Activated T-cell treated with anti-CD3 and anti-CD28 coated beads, Interleukin-2, amount 50 U/mL, for 24 hours (primary cell): Measurements from ENCODE around the gene ABCA13.

Experiments
- DNase-seq: peaks from one replicate; pipeline ENCODE4 v3.0.0-alpha.2; 2020
- H3K27ac Mint-ChIP-seq: 2 replicates; pipeline ENCODE4 v1.8.0; 2020; ENCODE audit warnings: mild to moderate bottlenecking, mixed read lengths
- H3K27me3 Mint-ChIP-seq: 2 replicates; pipeline ENCODE4 v1.8.0; 2020; ENCODE audit warnings: mixed read lengths
- H3K36me3 Mint-ChIP-seq: 2 replicates; pipeline ENCODE4 v1.8.0; 2020; ENCODE audit warnings: low read depth, mixed read lengths
- H3K4me1 Mint-ChIP-seq: 2 replicates; pipeline ENCODE4 v1.8.0; 2020; ENCODE audit warnings: low read depth, mixed read lengths
- H3K4me3 Mint-ChIP-seq: 2 replicates; pipeline ENCODE4 v1.8.0; 2020; ENCODE audit warnings: mild to moderate bottlenecking, moderate library complexity, mixed read lengths
- H3K9me3 Mint-ChIP-seq: 2 replicates; pipeline ENCODE4 v1.8.0; 2020; ENCODE audit warnings: mixed read lengths

The ABCA13 gene

DNA sequence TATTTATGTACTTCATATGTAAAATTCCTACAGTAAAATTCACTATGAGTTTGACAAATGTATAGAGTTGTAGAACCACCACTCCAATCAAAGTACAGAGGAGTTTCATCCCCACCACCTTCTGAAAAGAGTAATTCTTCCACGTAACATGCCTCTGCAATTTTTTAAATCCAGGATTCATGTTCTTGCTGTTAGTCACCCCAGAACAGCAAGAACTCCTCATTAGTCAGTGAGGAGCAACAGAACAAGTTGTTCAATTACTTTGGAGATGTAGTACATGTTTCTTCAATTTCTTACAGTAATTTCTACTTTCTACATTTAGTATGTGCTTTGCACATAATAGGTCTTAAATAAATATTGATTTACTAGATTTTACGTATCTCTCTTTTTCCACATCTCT is 248.1 kb downstream of the ABCA13 start:
- no peaks in the 10 kb centered on the region for H3K9me3 Mint-ChIP-seq
- H3K27ac Mint-ChIP-seq = no peak overlapping the region
- no peaks in the 10 kb centered on the region for H3K4me1 Mint-ChIP-seq
- no peak for DNase-seq
- no peaks in the 10 kb centered on the region for H3K27me3 Mint-ChIP-seq
- no peak overlapping the region for H3K4me3 Mint-ChIP-seq
- H3K36me3 Mint-ChIP-seq = no peaks in the 10 kb centered on the region

DNA sequence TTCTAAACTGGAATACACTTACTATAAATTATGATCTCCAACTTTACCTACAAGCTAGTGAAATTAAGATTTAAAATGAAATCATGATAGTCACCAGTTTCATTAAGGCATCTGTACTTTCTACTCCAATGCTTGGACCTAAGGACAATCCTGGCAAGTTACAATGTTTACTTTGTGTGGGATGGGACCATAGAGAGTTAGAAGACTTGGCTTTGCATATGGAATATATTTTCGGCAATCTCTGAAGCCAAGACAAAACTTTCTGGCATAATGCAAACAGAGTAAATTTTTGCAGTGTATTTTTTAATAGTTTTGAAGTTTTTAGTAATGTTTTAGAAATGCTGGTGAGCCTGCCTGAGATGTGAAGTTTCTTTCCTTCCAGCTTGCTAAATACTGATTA is 248.9 kb downstream of the ABCA13 start:
- no peaks in the 10 kb centered on the region for H3K9me3 Mint-ChIP-seq

DNA sequence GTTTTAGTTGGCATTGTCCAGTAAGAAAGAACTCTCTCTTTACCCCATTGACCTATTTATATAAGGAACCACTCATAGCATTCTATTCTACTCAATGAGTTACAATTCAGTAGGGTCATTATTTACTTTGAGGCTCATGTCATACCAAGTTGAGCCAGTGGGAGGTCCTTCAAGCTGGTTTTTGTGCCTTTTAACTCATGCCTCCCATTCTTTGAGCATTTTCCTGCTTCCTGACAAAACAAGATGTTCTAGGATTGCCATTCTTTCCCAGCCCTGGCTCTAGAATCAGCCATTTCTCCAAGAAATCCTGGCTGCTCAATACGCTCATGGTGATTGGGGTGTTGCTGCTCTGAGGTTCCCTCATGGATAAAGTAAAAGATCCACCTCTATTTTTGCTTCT is 250.1 kb downstream of the ABCA13 start:
- no peaks in the 10 kb centered on the region for H3K36me3 Mint-ChIP-seq
- no peaks in the 10 kb centered on the region for H3K9me3 Mint-ChIP-seq
- H3K4me1 Mint-ChIP-seq = no peaks in the 10 kb centered on the region
- H3K4me3 Mint-ChIP-seq = no peak overlapping the region
- no peak for DNase-seq
- no peak overlapping the region for H3K27ac Mint-ChIP-seq
- no peaks in the 10 kb centered on the region for H3K27me3 Mint-ChIP-seq

More for the DNA sequence above, 248.9 kb downstream of the ABCA13 start:
- no peak for DNase-seq
- Mint-ChIP-seq H3K36me3 (no peaks in the 10 kb centered on the region), H3K4me1 (no peaks in the 10 kb centered on the region), H3K27ac (no peak overlapping the region), H3K27me3 (no peaks in the 10 kb centered on the region), H3K4me3 (no peak overlapping the region)

DNA sequence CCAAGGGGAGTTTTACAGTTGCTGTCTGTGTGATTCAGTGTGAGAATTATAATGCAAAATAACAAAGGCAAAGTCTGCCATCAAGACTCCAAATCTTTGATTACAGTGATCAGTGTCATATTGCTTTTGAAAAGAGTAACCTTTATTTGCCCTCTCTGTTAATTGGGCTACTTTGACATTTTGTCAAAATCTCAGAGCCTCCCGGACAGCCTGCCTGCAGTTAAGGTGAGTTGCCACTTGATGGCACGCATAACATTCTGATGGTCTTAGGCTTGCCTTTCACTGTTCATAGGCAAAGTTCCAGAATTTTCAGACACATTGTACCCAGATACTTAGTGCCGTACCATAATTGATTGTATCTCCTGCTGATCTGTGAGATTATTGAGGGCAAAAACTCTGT is 253.5 kb downstream of the ABCA13 start:
- no peaks in the 10 kb centered on the region for H3K36me3 Mint-ChIP-seq
- no peak overlapping the region for H3K4me3 Mint-ChIP-seq
- no peak for DNase-seq
- H3K27me3 Mint-ChIP-seq = no peaks in the 10 kb centered on the region
- H3K4me1 Mint-ChIP-seq = no peaks in the 10 kb centered on the region
- H3K9me3 Mint-ChIP-seq = no peaks in the 10 kb centered on the region
- H3K27ac Mint-ChIP-seq = no peak overlapping the region

DNA sequence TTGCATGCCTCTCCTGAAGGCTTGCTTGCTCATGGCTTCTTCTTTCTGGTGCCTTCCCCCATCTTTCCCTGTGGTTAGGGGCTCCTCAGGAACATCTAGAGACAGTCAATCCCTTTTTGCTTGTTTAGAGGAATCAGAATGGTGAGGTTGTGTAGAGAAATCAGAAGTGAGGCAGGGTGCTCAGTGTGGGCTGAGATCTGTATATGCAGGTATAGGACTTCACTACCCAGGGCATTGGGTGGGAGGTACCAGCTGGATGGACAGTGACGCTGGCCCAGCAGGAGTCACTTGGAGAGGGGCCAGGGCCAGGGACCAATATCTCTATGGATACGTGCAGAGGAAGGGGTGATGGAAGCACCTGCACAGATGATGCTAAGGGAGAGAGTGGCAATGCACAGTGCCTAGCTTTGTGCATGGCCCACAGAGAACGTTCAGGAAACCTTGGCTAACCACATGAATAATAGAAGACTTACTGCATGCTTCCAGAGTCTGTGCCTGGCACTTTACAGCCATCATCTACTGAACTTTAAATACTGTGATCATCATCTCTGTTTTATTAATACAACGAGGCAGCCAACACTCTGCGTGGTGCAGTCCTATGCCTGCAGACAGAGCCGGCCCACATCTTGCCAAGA is 255.2 kb downstream of the ABCA13 start:
- no peaks in the 10 kb centered on the region for H3K4me1 Mint-ChIP-seq
- no peak overlapping the region for H3K4me3 Mint-ChIP-seq
- no peak overlapping the region for H3K27ac Mint-ChIP-seq
- no peaks in the 10 kb centered on the region for H3K9me3 Mint-ChIP-seq
- H3K36me3 Mint-ChIP-seq = no peaks in the 10 kb centered on the region
- no peak for DNase-seq
- no peaks in the 10 kb centered on the region for H3K27me3 Mint-ChIP-seq

DNA sequence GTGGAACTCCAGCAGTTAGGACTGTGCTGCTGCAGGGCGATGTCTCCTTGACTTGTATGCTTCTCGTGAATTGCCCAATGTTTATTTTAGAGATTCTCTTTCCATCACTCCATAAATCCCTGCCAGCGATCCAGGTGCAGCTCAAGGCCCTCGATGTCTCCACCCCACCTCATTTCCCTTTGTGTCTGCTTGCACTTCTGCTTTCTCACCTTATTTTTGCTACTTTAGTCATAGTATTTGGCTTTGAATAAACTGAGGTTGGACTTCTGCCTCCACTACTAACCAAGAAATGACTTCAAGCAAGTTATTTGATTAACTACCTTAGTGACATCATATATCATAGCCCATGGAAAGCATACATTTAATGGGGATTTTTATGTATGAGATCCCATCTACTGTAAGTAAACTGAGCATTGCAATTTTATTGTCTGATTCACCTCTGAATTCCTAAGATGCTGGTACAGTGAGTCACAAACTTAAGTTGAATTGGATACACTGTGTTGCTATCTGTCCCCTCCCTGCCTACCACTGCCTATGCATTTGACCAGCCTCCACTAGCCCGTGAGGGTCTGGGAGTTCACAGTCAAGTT is 255.8 kb downstream of the ABCA13 start:
- Mint-ChIP-seq H3K4me3 (no peak overlapping the region), H3K27ac (no peak overlapping the region), H3K36me3 (no peaks in the 10 kb centered on the region), H3K27me3 (no peaks in the 10 kb centered on the region), H3K9me3 (no peaks in the 10 kb centered on the region), H3K4me1 (no peaks in the 10 kb centered on the region)
- DNase-seq = no peak

DNA sequence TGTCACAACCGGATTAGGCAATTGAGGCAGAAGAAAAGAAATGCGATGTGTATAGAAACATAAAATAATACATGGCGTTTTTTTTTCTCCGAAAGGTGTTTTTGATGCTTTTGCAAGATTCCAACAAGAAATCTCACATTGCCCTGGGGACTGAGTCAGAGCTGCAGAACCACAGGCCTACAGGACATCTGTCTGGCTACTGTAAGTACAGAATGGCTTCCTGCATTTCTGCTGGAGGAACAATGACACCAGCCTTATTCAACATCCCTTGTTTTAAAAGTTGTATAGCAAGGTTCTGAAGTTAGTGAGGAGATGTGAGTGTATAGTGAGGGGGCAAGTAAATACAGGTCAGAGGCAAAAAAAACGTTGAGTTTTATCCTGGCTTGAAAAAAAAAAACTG is 256.4 kb downstream of the ABCA13 start:
- no peak for DNase-seq
- H3K9me3 Mint-ChIP-seq = no peaks in the 10 kb centered on the region
- H3K27me3 Mint-ChIP-seq = no peaks in the 10 kb centered on the region
- no peak overlapping the region for H3K27ac Mint-ChIP-seq
- H3K4me1 Mint-ChIP-seq = no peaks in the 10 kb centered on the region
- H3K4me3 Mint-ChIP-seq = no peak overlapping the region
- no peaks in the 10 kb centered on the region for H3K36me3 Mint-ChIP-seq

DNA sequence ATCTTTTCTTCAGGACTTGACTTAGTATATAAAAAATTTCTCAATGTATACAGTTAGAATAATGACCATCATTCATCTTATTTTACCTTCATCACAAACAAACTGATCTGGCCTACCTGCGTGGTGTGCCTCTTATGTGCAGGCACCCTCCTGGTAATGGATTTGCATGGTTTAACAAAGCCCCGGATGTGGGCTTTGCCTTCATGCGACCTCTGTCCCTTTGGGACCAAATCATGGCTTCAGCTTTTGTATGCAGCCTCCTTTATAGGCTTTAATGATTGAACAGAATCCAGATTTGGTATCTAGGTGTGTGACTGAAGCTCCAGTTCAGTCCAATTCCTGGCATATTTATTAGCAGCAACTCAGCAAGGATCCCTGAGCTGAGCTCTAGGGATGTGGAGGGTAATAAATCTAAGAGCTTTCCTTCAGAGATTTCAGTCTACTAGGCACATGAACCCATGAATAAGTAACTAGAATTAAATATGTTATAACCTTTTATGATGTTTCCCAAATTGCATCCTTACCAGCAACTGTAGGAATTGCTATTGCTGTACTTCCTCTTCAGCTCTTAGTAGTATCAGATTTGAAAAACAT is 256.9 kb downstream of the ABCA13 start:
- Mint-ChIP-seq H3K9me3 (no peaks in the 10 kb centered on the region), H3K4me3 (no peak overlapping the region), H3K4me1 (no peaks in the 10 kb centered on the region), H3K36me3 (no peaks in the 10 kb centered on the region), H3K27ac (no peak overlapping the region), H3K27me3 (no peaks in the 10 kb centered on the region)
- DNase-seq = no peak

DNA sequence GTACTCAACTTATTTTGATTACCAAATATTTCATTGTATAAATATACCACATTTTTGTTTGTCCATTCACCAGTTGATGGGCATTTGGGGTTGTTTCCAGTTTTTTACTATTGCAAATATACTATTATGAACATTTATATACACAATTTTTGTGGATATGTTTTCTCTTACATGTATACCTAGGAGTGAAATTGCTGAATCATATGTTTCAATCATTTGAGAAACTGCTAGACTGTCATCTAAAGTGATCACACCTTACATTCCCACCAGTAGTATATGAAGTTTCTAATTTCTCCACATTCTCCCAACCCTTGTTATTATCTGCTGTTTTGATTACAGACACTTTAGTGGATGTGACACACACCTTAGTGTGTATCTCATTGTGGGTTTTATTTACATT is 257.9 kb downstream of the ABCA13 start:
- no peak overlapping the region for H3K4me3 Mint-ChIP-seq
- DNase-seq = no peak
- H3K4me1 Mint-ChIP-seq = no peaks in the 10 kb centered on the region
- no peaks in the 10 kb centered on the region for H3K27me3 Mint-ChIP-seq
- H3K36me3 Mint-ChIP-seq = no peaks in the 10 kb centered on the region
- H3K27ac Mint-ChIP-seq = no peak overlapping the region
- no peaks in the 10 kb centered on the region for H3K9me3 Mint-ChIP-seq

DNA sequence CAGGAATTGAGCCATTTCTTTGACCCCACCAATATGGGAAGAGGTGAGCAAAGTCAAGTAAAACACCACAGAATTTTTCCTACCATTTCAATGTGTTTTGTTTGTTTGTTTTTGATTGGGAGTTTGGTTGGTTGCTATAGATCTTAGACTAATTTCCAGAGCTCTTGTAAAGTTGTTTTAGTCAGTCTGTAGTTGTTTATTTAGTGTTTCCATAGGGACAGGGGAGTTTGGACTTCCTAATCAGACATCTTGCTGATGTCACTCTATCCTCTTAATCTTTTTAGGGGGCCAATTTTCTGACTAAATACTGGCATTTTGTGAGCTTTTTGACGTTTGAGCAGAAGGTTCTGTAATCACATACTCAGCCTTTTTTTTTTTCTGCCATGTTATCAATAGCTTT is 266.9 kb downstream of the ABCA13 start:
- no peaks in the 10 kb centered on the region for H3K27me3 Mint-ChIP-seq
- no peaks in the 10 kb centered on the region for H3K4me1 Mint-ChIP-seq
- DNase-seq = no peak
- peaks cover under 1% of the 10 kb centered on the region for H3K9me3 Mint-ChIP-seq
- no peak overlapping the region for H3K4me3 Mint-ChIP-seq
- H3K36me3 Mint-ChIP-seq = no peaks in the 10 kb centered on the region
- no peak overlapping the region for H3K27ac Mint-ChIP-seq

DNA sequence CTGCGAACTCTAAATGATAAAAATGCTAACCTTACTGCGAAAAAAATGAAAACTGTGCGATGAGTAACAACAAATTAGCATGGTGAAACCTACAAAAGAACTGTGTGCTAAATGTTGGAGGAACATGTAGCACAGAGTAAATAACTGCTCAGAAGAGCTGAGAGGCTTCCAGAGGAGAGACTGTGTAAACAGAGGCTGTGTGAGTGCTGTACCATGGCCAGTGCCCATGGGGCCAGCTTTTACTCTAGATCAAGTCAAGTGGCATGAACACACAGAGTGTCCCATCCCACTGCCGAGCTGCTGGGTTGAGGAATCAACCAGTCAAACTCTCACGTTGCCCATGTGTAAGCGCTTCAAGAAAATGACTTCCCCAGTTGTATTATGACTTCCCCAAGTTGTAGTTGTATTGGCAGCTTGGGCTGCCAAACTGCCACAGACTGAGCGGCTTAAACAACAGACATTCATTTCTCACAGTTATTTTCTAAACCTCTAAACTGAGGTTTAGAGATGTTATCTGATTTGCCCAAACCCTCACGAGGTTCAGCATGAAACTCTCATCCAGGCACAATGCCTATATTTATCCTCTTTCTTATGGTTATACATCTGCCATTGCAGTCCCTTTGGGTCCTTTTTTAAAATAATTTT is 270.7 kb downstream of the ABCA13 start:
- H3K27me3 Mint-ChIP-seq = no peaks in the 10 kb centered on the region
- H3K27ac Mint-ChIP-seq = no peak overlapping the region
- no peaks in the 10 kb centered on the region for H3K4me1 Mint-ChIP-seq
- DNase-seq = no peak
- no peak overlapping the region for H3K4me3 Mint-ChIP-seq
- no peaks in the 10 kb centered on the region for H3K36me3 Mint-ChIP-seq
- peaks cover 13% of the 10 kb centered on the region for H3K9me3 Mint-ChIP-seq

DNA sequence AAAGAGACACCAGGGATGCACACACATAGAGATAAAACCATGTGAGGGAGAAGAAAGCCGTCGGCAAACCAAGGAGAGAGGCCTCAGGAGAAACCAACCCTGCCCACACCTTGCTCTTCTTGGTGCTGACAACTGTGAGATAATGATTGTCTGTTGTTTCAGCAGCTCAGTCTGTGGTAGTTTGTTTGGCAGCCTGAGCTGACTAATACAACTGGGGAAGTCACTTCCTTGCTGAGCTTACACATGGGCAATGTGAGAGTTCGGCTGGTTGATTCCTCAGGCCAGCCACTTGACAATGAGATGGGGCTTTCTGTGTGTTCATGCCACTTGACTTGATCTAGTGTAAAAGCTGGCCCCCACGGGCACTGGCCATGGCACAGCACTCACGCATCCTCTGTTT is 271.8 kb downstream of the ABCA13 start:
- no peaks in the 10 kb centered on the region for H3K36me3 Mint-ChIP-seq
- H3K9me3 Mint-ChIP-seq = peaks cover 13% of the 10 kb centered on the region
- H3K4me1 Mint-ChIP-seq = no peaks in the 10 kb centered on the region
- DNase-seq = no peak
- no peak overlapping the region for H3K27ac Mint-ChIP-seq
- no peaks in the 10 kb centered on the region for H3K27me3 Mint-ChIP-seq
- H3K4me3 Mint-ChIP-seq = no peak overlapping the region

DNA sequence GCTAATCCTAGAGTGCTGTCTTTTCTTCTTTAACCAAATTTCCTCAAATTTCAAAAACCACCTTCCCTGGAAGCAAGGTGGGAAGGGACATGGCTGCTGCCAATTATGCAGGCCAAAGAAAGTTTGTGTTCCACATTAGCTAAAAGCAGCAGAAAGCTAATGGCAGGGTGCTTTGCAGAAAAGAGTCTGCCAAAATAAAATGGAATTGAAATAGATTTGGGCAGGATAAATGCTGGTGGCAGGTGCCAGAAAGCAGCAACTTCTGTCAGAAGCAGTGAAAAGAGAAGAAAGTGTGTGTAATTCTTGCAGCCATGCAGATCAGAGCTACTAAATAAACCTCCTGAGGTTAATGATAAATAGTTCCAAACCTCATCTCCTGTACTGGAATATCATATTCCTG is 275.5 kb downstream of the ABCA13 start:
- no peaks in the 10 kb centered on the region for H3K36me3 Mint-ChIP-seq
- no peaks in the 10 kb centered on the region for H3K4me1 Mint-ChIP-seq
- no peak overlapping the region for H3K27ac Mint-ChIP-seq
- DNase-seq = no peak
- peaks cover 13% of the 10 kb centered on the region for H3K9me3 Mint-ChIP-seq
- H3K27me3 Mint-ChIP-seq = no peaks in the 10 kb centered on the region
- H3K4me3 Mint-ChIP-seq = no peak overlapping the region

DNA sequence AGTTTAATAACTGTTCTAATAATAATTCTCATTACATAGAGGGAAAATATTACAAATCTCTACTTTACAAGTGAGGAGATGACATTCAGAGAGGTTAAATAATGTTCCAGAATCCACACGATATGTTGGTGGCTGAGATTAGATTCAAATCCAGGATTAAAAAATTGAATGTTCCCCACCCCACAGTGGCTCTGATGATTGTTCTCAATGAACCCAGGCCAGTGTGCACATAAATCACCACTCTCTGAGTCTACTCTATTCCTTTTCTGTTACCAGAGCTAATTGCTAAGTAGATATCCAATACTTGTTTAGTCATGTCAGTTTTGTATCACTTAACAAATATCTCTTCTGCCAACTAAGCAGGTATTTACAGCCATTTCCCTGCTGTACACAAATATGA is 281.0 kb downstream of the ABCA13 start:
- no peaks in the 10 kb centered on the region for H3K4me1 Mint-ChIP-seq

DNA sequence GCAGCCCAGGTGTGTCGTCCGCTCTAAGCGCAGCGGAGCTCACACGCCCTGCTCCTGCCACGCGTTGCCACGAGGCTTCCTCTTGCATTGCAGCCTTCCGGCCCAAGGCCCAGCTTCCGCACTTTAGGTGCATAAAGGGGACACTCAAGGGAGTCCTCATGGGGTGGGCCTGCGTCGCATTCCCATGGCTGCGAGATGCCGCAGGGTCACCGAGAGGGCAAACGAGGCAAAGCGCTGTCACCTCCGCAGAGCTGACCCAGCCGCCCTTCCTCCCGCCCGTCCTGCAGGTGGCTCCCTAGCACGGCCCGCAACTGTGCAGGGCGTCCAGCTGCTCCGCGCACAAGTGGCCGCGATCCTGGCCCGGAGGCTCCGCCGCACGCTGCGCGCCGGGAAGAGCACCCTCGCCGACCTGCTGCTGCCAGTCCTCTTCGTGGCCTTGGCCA is 283.5 kb downstream of the ABCA13 start:
- Mint-ChIP-seq H3K27ac (no peak overlapping the region), H3K9me3 (no peaks in the 10 kb centered on the region), H3K4me1 (no peaks in the 10 kb centered on the region), H3K36me3 (no peaks in the 10 kb centered on the region), H3K4me3 (no peak overlapping the region), H3K27me3 (no peaks in the 10 kb centered on the region)
- DNase-seq = no peak

More for the DNA sequence above, 281.0 kb downstream of the ABCA13 start:
- Mint-ChIP-seq H3K36me3 (no peaks in the 10 kb centered on the region), H3K9me3 (no peaks in the 10 kb centered on the region), H3K4me3 (no peak overlapping the region), H3K27ac (no peak overlapping the region), H3K27me3 (no peaks in the 10 kb centered on the region)
- DNase-seq = no peak
